SU-DHL-6 (cell line): ENCODE measurements around the gene KSR2.

Source experiments
- H2AFZ ChIP-seq: fragments of 200-600 bp; sonication (generic); 2 replicates; pipeline ENCODE4 v1.6.1; 2014; ENCODE audit warnings: low read depth, mild to moderate bottlenecking, moderate library complexity, mixed read lengths, antibody characterized with exemption, low read length; ENCODE audit not compliant: severe bottlenecking
- H3F3A ChIP-seq: fragments of 200-600 bp; shearing (Covaris generic); 2 replicates; pipeline ENCODE4 v1.6.0; 2016; ENCODE audit warnings: antibody characterized with exemption, mild to moderate bottlenecking; ENCODE audit not compliant: insufficient read depth
- H3K27ac ChIP-seq: fragments of 200-600 bp; sonication (generic); 2 replicates; pipeline ENCODE4 v1.5.1; 2016; ENCODE audit warnings: low read depth, mild to moderate bottlenecking, low read length, moderate library complexity, mixed read lengths
- H3K27me3 ChIP-seq: fragments of 200-600 bp; sonication (generic), shearing (Covaris generic); 2 replicates; pipeline ENCODE4 v1.6.0; 2014; ENCODE audit warnings: mild to moderate bottlenecking, low read length
- H3K36me3 ChIP-seq: fragments of 200-600 bp; sonication (generic); 2 replicates; pipeline ENCODE4 v1.6.1; 2014; ENCODE audit warnings: mild to moderate bottlenecking, low read length, mixed read lengths
- H3K4me2 ChIP-seq: fragments of 300-600, 200-600 bp; shearing (Covaris generic), sonication (generic); 2 replicates; pipeline ENCODE4 v1.6.0; 2014; ENCODE audit warnings: low read length, low read depth, mild to moderate bottlenecking; ENCODE audit not compliant: poor library complexity, severe bottlenecking
- H3K4me3 ChIP-seq: fragments of 200-600 bp; sonication (generic); 2 replicates; pipeline ENCODE4 v1.5.1; 2014; ENCODE audit warnings: antibody characterized with exemption, low read length, mild to moderate bottlenecking, mixed read lengths; ENCODE audit not compliant: insufficient read depth, poor library complexity, severe bottlenecking
- H3K79me2 ChIP-seq: fragments of 200-600 bp; sonication (generic); 2 replicates; pipeline ENCODE4 v1.6.1; 2014; ENCODE audit warnings: mild to moderate bottlenecking, low read length, moderate library complexity; ENCODE audit not compliant: insufficient read depth
- H3K9ac ChIP-seq: fragments of 200-600 bp; sonication (generic); 2 replicates; pipeline ENCODE4 v1.7.0; 2014; ENCODE audit warnings: mild to moderate bottlenecking, low read length
- H3K9me2 ChIP-seq: fragments of 200-600 bp; sonication (generic); replicated peaks from 2 replicates; pipeline ENCODE4 v1.6.1; 2014; ENCODE audit warnings: low read length; ENCODE audit not compliant: insufficient read depth
- H3K9me3 ChIP-seq: fragments of 200-600 bp; sonication (generic); 2 replicates; pipeline ENCODE4 v1.6.1; 2014; ENCODE audit warnings: low read length, mixed read lengths; ENCODE audit not compliant: insufficient read depth
- H4K20me1 ChIP-seq: fragments of 200-600 bp; sonication (generic); 2 replicates; pipeline ENCODE4 v1.6.1; 2014; ENCODE audit warnings: low read depth, mild to moderate bottlenecking, antibody characterized with exemption, low read length, moderate library complexity, mixed read lengths
- EZH2phosphoT487 ChIP-seq: fragments of 200-600 bp; sonication (generic), shearing (Covaris generic); conservative IDR thresholded peaks from 2 replicates; pipeline ENCODE4 v1.6.1; 2018; ENCODE audit warnings: mild to moderate bottlenecking, antibody characterized with exemption, low read length, moderate library complexity, mixed read lengths
- TF ChIP-seq, protein P1 (sequence below): fragments of 200-600 bp; sonication (generic); IDR thresholded peaks from one replicate; pipeline ENCODE4 v1.5.1; 2017; ENCODE audit warnings: antibody characterized with exemption, mild to moderate bottlenecking, low read length, moderate library complexity; ENCODE audit not compliant: insufficient read depth, poor library complexity, severe bottlenecking

Gene KSR2

GRCh38 chr12:117440384-117440783 is 528.4 kb downstream of the KSR2 start:
- no peak overlapping the region for H3K4me2 ChIP-seq
- no peaks in the 10 kb centered on the region for H3K9me2 ChIP-seq
- no peak overlapping the region for H3K4me3 ChIP-seq
- H3F3A ChIP-seq, result no peaks in the 10 kb centered on the region
- H3K27ac ChIP-seq, result no peak overlapping the region
- H3K36me3 ChIP-seq, result no peaks in the 10 kb centered on the region
- no peak overlapping the region for H2AFZ ChIP-seq
- TF ChIP-seq, protein P1, sequence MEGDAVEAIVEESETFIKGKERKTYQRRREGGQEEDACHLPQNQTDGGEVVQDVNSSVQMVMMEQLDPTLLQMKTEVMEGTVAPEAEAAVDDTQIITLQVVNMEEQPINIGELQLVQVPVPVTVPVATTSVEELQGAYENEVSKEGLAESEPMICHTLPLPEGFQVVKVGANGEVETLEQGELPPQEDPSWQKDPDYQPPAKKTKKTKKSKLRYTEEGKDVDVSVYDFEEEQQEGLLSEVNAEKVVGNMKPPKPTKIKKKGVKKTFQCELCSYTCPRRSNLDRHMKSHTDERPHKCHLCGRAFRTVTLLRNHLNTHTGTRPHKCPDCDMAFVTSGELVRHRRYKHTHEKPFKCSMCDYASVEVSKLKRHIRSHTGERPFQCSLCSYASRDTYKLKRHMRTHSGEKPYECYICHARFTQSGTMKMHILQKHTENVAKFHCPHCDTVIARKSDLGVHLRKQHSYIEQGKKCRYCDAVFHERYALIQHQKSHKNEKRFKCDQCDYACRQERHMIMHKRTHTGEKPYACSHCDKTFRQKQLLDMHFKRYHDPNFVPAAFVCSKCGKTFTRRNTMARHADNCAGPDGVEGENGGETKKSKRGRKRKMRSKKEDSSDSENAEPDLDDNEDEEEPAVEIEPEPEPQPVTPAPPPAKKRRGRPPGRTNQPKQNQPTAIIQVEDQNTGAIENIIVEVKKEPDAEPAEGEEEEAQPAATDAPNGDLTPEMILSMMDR, result no peak
- no peak for TF ChIP-seq EZH2phosphoT487
- no peaks in the 10 kb centered on the region for H3K27me3 ChIP-seq
- no peak overlapping the region for H3K9ac ChIP-seq
- no peaks in the 10 kb centered on the region for H3K9me3 ChIP-seq
- no peaks in the 10 kb centered on the region for H4K20me1 ChIP-seq
- no peaks in the 10 kb centered on the region for H3K79me2 ChIP-seq

DNA sequence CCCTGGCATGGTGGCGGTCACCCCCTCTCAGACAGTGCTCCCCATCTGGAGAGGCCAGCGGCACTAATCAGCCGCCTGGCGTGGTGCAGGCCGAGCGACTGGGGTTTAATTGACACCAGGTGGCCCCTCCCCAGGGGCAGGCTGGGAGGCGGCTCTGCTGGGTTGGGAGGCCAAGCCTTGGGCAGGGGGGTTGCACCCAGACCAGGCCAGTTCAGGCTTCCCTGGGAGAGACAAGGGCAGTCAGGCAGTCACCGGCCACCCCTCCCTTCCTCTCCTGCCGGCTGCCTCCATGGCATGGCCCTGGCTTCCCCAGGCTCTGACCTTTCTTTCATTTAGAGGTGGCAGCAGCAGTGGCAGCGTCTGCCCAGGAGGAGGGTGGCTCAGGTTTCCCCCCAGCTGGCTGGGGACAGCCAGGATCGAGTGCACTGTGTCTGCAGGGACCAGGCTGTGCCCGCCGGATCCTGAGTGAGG is 529.2 kb downstream of the KSR2 start:
- H3K27ac ChIP-seq, result no peak overlapping the region
- no peak overlapping the region for H3K4me3 ChIP-seq

GRCh38 chr12:117438809-117439208 is 530.0 kb downstream of the KSR2 start:
- TF ChIP-seq EZH2phosphoT487, result no peak
- TF ChIP-seq, protein P1, result no peak
- no peaks in the 10 kb centered on the region for H3K79me2 ChIP-seq
- no peak overlapping the region for H3K4me3 ChIP-seq

More for the DNA sequence above, 529.2 kb downstream of the KSR2 start:
- H4K20me1 ChIP-seq, result no peaks in the 10 kb centered on the region
- H3K4me2 ChIP-seq, result no peak overlapping the region
- no peak overlapping the region for H2AFZ ChIP-seq
- H3K9me3 ChIP-seq, result no peaks in the 10 kb centered on the region
- no peaks in the 10 kb centered on the region for H3F3A ChIP-seq
- no peak overlapping the region for H3K9ac ChIP-seq
- H3K27me3 ChIP-seq, result no peaks in the 10 kb centered on the region
- H3K9me2 ChIP-seq, result no peaks in the 10 kb centered on the region
- H3K36me3 ChIP-seq, result no peaks in the 10 kb centered on the region
- no peaks in the 10 kb centered on the region for H3K79me2 ChIP-seq
- TF ChIP-seq EZH2phosphoT487, result no peak
- TF ChIP-seq, protein P1, result no peak

More at GRCh38 chr12:117438809-117439208, 530.0 kb downstream of the KSR2 start:
- Histone ChIP-seq H3F3A (no peaks in the 10 kb centered on the region), H2AFZ (no peak overlapping the region), H3K36me3 (no peaks in the 10 kb centered on the region), H3K27ac (no peak overlapping the region), H3K9me3 (no peaks in the 10 kb centered on the region), H3K9me2 (no peaks in the 10 kb centered on the region), H3K4me2 (no peak overlapping the region), H3K27me3 (no peaks in the 10 kb centered on the region), H4K20me1 (no peaks in the 10 kb centered on the region), H3K9ac (no peak overlapping the region)
